Fibroblast of pulmonary artery (primary cell): ENCODE data around the gene PMM1.
A peak's percentile ranks its signal among the peaks of the same experiment; 100 is the strongest.

Source experiments
- DNase-seq: peaks from one replicate; pipeline ENCODE4 v3.0.0-alpha.2; 2010; ENCODE audit warnings: low read depth
- H3K4me3 ChIP-seq: replicated peaks from 2 replicates; pipeline ENCODE4 v1.5.1; 2011; ENCODE audit warnings: low read depth, mild to moderate bottlenecking, control low read depth, low read length, moderate library complexity
- CTCF ChIP-seq: IDR thresholded peaks from 2 replicates; pipeline ENCODE4 v1.5.1; 2011; ENCODE audit warnings: mild to moderate bottlenecking, control low read depth, low read length, inconsistent platforms; ENCODE audit errors: missing control alignments

The PMM1 gene

GRCh38 chr22:41621911-41622179 lies 32.2 kb upstream of the PMM1 start:
- DNase-seq = no peak
- TF ChIP-seq CTCF = no peak
- H3K4me3 ChIP-seq = peak overlapping the region; percentile 78

GRCh38 chr22:41621099-41621910 lies 31.7 kb upstream of the PMM1 start, which contains the start of gene XRCC6:
Gene XRCC6, plus strand, starts transcription at chr22:41621295. Its CDS starts 710 bp downstream, at chr22:41622005.
- H3K4me3 ChIP-seq = peak within 1 kb of the TSS; percentile 78
- DNase-seq = peak; percentile 100
- TF ChIP-seq CTCF = no peak

GRCh38 chr22:41620589-41621098 lies 31.0 kb upstream of the PMM1 start, which contains the start of gene DESI1:
Gene DESI1, minus strand, starts transcription at chr22:41621043. Its CDS starts 204 bp downstream, at chr22:41620839.
- no peak for DNase-seq
- H3K4me3 ChIP-seq = peak within 1 kb of the TSS; percentile 78
- no peak for TF ChIP-seq CTCF

- H3K4me3 ChIP-seq = peak overlapping the region; percentile 78
- TF ChIP-seq CTCF = no peak
- no peak for DNase-seq
Measured at GRCh38 chr22:41619979-41620588, 30.4 kb upstream of the PMM1 start.

- H3K4me3 ChIP-seq = no peak overlapping the region
- no peak for DNase-seq
- no peak for TF ChIP-seq CTCF
Measured at GRCh38 chr22:41613456-41613855, 23.8 kb upstream of the PMM1 start.

GRCh38 chr22:41612603-41613306 lies 23.1 kb upstream of the PMM1 start:
- no peak for DNase-seq
- H3K4me3 ChIP-seq = no peak overlapping the region
- no peak for TF ChIP-seq CTCF
